GM18508 (cell line): ENCODE data around the gene GPR146.

Experiments
- ATAC-seq: cut with Tn5 transposase; IDR thresholded peaks from one replicate; pipeline ENCODE4 v1.9.1; 2021; ENCODE audit warnings: moderate number of reproducible peaks; ENCODE audit not compliant: insufficient read depth, unreplicated experiment

GPR146 gene

DNA sequence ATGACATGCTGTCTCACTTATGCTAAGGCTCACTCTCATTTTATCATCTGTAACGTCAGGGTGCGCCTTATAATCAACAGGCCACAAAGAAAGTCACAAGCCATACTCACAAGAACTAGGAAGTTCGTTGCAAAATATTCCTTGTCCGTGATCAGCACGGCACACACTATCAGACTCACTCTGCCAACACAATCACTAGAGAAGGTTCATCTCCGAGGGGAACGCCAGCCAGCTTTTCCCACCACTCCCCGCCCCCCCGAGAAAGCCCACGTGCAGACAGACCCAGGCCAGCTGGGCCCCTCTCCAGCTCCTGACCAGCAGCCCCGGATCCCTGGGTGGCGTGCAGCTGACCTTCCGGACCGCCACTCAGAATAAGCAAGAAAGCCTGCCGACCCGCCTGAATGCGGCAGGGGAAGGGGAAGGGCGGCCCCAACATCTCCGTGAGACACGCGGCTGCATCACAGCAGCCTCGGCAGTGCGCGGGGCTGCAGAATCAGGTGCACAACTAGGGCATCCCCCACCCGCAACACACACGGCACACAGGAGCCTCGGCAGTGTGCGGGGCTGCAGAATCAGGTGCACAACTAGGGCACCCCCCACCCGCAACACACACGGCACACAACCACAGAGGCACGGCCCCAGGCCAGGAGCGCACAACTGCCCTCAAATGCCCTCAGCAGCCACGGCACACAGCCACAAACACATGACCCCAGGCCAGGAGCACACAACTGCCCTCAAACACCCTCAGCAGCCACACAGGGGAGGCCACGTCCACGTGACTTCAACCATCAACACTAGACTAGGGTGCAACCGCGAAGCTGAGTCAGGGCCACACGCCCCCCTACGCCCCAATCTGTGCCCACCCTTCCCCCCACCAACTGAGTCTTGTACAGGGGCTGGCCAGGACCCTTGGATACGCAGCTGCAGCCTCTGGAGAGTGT lies 2.5 kb upstream of the GPR146 start:
- ATAC-seq, result no peak

DNA sequence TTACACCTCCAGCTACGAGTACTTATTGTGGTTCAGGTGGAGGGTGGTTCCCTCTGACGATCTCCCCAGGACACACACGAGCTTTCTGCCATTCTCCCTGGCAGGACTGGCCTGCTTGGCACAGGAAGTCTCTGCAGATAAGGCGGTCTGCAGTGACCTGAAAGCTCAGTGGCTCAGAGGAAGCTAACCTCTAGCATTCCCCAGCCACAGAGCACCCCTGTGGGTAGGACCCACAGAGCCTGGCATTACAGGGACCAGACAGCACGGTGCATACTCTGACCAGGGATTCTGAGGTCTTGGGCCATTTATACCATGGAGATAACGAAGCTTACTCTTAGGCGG lies 1.9 kb upstream of the GPR146 start:
- no peak for ATAC-seq

- ATAC-seq, result no peak
Observed at GRCh38 chr7:1043552-1044188, 676 bp upstream of the GPR146 start.

DNA sequence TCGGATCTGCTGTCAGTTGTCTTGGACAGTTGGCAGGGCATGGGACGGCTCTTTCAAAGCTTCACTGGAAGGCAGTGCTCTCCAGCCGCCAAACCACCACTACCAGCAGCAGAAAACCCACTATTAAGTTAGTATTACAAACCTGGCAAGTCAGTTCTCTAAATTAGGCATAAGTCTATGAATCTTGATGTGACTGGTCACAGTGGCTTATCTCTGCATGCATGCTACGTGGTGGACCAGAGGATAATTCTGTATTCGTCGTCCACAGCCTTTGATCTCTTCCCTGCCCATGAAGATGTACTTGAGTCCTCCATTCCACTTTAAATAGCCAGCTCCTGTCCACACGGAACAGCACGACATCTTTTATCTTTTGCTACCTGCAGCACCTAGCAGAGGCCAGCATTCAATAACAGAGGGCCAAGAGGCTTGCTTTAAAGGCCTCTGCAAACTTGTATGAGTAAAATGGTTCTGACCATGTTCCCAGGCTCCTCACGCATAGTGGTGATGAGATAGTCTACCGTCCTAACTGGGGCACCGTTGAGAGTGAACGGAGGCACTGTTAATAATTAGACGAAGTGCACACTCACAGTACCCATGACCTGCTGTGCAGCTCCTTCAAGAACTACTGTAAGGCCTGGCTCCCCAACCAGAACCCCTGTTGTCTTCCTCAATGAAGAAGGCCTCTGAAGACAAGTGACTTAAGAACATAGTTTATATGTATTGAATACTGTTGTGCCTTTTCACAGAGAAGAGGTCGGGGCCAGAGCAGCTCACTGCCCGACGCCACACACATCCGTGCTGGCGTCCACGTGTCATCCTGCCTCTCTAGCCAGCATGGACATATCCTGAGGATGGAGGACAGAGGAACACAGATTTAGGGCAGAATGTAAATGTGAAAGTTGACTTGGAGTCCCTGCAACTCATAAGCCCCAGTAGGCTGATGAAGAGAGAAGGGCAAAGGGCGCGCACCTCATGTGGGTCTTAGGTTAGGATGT lies 1.0 kb downstream of the GPR146 start:
- no peak for ATAC-seq

DNA sequence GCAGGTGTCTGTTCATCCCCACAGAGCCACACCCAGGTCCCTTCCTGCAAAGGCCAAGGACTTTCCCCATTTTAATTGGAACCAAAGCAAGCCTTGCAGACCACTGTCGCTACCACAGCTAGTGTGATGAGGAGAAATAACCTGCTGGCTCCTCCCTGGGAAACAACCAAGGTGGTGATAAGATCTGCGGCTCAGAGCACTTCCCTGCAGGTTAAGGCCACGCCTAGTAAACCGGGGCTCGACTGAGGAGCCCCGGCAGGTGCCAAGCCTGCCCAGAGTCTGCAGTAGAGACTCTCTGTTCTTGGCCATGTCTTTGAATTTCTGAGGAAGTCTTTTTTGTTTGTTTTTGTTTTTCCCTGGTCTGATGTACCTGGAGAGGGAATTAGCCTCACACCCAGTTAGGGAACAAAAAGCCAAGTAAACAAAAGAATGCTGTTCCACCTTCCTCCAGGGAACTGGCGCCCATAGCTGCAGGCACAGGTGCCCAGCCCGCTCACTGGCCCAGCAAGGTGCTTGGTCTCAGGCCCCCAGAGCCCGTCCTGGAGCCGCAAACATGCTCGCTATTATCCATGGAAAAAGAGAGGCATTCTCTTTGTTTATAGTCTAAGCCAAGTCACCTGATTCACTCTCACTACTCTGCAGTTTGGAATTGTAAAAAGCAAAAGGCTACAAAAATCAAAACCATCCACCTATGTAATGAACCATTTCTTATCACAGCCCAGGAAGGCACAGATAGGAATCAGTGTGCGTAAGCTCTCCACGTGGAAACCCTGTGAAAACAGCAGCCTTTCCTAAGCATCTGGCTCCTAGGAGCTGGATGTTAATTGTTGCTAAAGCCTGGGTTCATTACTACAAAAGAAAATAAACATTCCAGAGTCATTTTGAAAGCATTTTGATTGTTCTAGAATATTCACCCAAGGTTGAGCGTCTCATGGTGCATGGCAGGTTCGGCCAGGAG lies 2.7 kb downstream of the GPR146 start:
- ATAC-seq, result no peak

DNA sequence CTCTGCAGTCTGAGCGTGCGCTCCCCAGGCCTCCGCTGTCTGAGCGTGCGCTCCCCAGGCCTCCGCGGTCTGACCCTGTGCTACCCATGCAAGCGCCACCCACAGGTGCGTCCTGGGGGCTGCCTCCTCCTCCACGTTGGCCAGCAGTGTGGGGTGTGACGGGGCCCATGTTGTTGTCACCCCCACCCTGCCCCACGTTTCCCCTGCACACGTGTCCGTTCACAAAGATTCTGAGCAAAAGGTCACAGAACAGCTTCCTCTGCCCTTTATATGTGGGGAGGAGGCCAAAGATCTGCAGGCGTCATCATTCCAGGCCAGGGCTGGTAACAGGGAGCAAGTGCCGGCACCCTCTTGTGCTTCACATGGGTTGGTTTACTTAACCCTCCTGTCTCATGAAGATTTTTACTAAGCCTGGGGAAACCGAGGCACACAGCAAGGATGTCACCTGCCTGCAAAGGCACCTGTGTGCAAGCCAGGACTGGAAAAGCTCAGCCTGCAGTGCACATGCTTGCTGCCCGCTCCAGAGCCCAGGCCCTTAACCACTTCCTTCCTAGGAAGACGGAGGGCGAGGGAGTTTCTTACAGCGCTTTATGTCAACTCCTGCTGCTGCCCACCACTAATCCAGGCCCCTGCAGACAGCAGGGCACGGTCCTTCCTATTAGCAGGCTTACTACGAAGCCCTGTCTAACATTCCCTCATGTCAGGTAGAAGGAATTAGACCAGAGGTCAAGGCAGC lies 4.8 kb downstream of the GPR146 start:
- no peak for ATAC-seq

GRCh38 chr7:1049801-1050200 lies 5.5 kb downstream of the GPR146 start:
- no peak for ATAC-seq

DNA sequence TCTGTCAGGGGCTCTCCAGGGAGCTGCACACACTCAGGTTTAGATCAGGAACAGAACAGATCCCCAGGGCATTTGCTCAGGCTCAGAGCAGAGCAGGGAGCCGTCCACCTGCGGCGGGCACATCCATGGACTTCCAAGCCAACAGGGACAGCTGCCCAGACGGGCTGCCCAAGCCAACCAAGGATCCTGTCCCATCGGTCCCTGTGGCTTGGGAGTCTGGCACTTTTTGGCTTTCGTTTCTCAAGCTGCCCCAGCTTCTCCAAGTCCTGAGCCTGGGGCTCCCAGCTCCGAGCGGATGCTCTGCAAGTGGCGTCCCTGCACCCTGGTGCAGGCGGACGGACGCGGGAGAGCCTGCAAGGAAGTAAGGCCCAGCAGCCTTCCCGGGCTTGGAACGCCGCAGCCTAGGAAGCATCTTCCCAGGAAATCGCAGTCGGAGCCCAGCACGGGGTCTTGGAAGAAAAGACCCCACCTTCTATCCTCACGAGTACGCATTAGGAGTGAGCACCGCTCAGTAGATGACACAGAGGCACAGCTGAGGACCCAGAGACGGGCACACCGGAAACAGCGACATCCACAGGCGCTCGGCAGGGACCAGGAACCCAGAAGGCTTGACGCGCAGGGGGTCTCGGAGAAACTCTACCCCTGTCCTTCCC lies 6.0 kb downstream of the GPR146 start:
- ATAC-seq, result no peak

GRCh38 chr7:1050956-1051690 lies 6.8 kb downstream of the GPR146 start:
- no peak for ATAC-seq

GRCh38 chr7:1052031-1052818 lies 7.9 kb downstream of the GPR146 start:
- ATAC-seq, result no peak

DNA sequence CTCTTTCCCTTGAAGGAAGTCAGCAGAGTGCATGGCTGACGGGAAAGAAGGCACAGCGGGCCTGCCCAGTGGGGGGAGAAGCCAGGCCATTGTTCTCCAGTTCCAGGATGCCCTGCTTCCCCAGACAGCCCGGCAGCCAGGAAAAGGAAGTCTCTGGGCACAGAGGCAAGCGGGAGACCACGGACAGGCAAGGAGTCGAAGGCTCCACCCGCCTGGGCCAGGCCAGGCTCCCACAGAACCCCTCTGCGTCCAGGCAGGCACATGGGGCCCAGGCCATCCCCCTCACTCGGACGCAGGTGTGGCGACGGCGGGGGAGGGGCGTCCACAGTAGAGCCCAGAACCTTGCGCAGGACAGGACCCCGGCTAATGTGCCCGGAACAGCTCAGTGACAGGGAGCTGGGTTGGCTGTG lies 8.7 kb downstream of the GPR146 start:
- ATAC-seq, result no peak

DNA sequence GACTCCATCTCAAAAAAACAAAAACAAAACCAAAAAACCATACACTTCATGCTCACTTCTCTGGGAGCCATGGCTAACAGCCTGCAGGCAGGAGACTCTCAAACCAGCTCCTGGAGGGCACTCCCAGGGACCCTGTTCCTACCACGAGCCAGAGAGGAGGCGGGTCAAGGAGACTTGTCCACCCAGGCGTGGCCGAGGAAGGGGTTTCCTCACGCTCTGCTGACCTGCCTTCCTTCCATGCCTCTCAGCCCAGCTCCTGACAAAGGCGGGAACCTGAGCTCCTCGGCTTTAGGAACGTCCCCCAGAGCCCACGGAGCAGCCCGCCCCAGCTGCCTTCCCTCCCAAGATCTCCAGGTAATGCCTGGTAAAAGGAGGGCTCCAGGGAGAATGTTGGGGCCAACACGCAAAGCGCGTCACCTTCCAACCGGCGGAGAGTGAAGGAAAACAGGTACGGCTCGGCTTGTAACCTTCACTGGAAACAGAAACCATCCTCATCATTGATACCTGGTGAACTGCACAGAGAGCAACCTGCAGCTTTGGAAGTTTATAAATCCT lies 9.5 kb downstream of the GPR146 start:
- no peak for ATAC-seq

DNA sequence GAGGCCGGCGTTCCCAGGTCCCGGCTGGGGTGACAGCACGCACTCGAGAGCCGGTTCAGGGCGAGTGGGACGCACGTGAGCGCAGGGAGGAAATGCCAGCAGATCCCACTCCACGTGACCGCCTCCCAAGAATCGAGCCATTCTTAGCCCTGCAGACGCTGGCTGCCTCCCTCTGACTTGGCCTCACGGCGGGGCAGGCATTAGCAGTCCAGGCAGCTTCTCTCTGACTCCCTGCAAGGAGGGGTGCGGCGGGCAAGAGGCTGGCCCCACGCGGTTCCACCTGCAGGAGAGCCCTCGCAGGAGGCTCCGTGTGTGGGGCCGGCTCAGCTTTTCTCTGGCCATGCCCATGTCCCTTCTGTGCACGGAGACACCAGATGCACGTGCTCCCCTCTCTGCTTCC lies 10.1 kb downstream of the GPR146 start:
- no peak for ATAC-seq

DNA sequence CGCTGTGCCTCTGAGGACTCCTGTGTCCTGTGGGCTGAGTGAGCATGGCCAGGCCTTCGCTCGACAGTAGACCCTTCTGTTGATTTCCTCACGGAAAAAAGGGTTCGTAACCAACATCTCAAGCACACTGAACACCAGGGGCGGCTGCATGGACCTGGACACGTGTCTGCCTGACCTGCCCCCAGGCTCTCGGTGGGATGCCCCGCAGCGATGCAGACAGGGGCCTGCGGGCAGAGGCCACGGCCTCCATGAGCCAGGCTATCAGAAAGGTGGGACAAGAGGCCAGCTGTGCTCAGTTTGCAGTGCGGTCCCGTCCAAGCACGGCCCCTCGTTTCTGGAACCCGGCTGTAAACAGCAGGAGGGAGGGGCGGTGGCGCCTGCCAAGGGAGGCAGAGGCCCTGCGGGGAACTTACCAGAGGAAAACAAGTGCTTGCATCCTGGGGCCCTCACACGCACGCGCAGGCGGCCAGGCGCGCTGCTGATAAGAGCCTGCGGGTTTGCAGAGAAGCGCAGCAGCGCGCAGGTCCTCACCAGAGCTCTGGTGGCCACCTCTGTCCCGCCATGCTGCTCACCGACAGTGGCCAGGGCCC lies 10.6 kb downstream of the GPR146 start:
- ATAC-seq, result no peak

- no peak for ATAC-seq
Observed at GRCh38 chr7:1055491-1055955, 11.2 kb downstream of the GPR146 start.
